ENCODE data around the gene NCF2. TPM values are rescaled to one million over a fixed set of nuclear protein-coding genes. Genes with fewer than 3 reads are reported as not detected.
"Not testable (repeated sequence)": the region's sequence is repeated elsewhere in the genome, so short reads cannot be mapped to it uniquely, and the experiment has no call there.

Gene NCF2
- total RNA-seq, 2 experiments from 2014 or later: 14.0 to 14.3 TPM

DNA sequence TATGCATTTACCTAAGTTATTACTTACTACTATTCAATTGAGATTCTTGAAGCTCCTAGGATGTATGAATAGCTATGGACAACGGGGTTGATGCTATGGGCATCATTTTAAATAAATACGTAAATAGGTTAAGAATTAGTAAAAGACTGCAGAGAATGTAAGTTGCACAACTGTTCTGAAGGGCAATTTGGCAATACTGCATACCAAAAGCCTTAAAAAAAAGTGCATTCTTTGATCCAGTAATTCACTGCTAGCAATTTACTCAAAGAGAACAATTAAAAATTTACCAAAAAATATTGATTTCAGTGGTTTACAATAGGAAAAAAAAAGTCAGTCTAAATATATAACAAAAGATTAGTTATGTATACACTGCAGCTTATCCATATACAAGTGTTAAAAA, 41.9 kb upstream of the NCF2 start:
- H3K36me3 Mint-ChIP-seq (ENCODE audit: low read depth): peaks cover 34% of the 10 kb centered on the region

DNA sequence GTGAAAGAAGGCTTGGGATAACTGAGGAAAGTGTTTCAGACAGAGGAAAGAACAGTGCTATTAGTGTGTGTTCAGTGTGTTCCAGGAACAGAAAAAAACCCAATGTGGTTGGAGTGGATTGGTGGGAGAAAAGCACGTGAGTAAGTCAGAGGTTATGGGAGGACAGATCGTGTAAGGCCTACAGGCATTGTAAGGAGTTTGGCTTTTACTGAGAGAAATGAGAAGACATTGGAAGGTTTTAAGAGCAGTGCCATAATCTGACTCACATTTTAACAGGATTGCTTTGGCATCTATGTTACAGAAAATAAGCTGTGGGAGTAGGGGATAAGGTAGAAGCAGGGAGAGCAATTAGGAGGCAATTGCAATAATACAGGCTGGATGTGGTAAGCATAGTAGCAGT, 40.5 kb upstream of the NCF2 start:
- Mint-ChIP-seq H3K27me3 (ENCODE audit: low read depth) (no peaks in the 10 kb centered on the region), H3K36me3 (ENCODE audit: low read depth) (peaks cover 37% of the 10 kb centered on the region), H3K9me3 (no peaks in the 10 kb centered on the region), H3K4me3 (peak overlapping the region; percentile 30), H3K4me1 (ENCODE audit: low read depth) (peaks cover 35% of the 10 kb centered on the region), H3K27ac (peak overlapping the region; percentile 54)
- CTCF ChIA-PET: interaction anchor here (2.0 to 2.1 kb wide), 2 partner anchors 25 to 55 kb away, joined by 5 to 12 read pairs; no protein-coding TSS in a partner anchor
- peak; percentile 8 for DNase-seq
- intact Hi-C loops (cut with micrococcal nuclease): loop anchor here (10.0 kb wide), 1 partner anchor 1414 kb away; the partner anchor contains the start of gene RNF2

More for the DNA sequence above, 41.9 kb upstream of the NCF2 start:
- DNase-seq: no peak
- intact Hi-C loops (cut with micrococcal nuclease): loop anchor here (10.0 kb wide), 1 partner anchor 1413 kb away; the partner anchor contains the start of gene RNF2
- H3K9me3 Mint-ChIP-seq: no peaks in the 10 kb centered on the region
- no peak overlapping the region for H3K4me3 Mint-ChIP-seq
- no peak overlapping the region for H3K27ac Mint-ChIP-seq
- CTCF ChIA-PET: interaction anchor here (2.1 to 4.4 kb wide), 2 partner anchors 22 to 53 kb away, joined by 12 to 43 read pairs; partner anchors contain the start of gene APOBEC4
- H3K27me3 Mint-ChIP-seq (ENCODE audit: low read depth): no peaks in the 10 kb centered on the region
- H3K4me1 Mint-ChIP-seq (ENCODE audit: low read depth): peaks cover 43% of the 10 kb centered on the region

DNA sequence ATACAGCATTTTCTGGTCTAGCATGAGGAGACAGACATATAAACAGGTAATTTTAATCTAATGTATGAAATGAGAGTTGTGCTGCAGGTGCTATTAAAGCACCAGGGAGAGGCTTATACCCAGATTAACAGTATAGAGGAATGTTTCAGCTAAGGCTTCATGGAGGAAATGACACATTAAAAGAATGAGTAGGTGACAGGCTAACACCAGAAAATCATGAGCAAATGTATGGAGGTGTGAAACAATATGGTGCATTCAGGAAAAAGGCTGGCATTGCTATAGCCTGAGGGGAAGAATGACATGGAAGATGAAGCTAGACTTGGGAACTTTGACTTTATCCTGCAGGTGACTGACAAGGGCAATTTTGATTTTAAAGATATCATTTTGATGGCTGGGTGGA, 38.3 kb upstream of the NCF2 start:
- H3K27me3 Mint-ChIP-seq (ENCODE audit: low read depth): no peaks in the 10 kb centered on the region
- intact Hi-C loops (cut with micrococcal nuclease): no loop called here
- H3K9me3 Mint-ChIP-seq: no peaks in the 10 kb centered on the region
- H3K4me3 Mint-ChIP-seq: no peak overlapping the region
- H3K36me3 Mint-ChIP-seq (ENCODE audit: low read depth): peaks cover 38% of the 10 kb centered on the region
- peaks cover 36% of the 10 kb centered on the region for H3K4me1 Mint-ChIP-seq (ENCODE audit: low read depth)
- DNase-seq: no peak
- CTCF ChIA-PET: interaction anchor here (0.5 to 1.8 kb wide), 9 partner anchors 17 to 1123 kb away, joined by 3 to 7 read pairs (median 4); no protein-coding TSS in a partner anchor
- peak overlapping the region; percentile 25 for H3K27ac Mint-ChIP-seq

DNA sequence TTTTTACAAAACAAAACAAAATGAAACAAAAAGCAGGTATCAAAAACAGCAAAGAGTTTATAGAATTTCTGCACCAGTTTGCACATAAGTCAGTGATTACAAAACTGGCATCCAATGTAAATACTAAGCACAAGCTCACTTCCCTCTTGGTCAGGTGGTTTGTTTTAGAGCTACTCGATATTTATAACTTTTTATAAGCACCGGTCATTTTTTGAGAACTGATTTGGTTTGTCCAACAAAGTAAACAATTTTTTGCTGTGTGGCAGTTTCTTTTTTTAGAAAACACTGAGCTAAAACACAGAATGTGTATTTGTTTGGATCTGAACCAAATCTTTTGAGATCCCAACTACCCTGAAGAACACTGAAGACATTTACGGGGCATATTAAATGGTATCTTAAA, 36.0 kb upstream of the NCF2 start:
- intact Hi-C loops (cut with micrococcal nuclease); H3K4me3 Mint-ChIP-seq; DNase-seq; H3K9me3 Mint-ChIP-seq; H3K27me3 Mint-ChIP-seq (ENCODE audit: low read depth): not testable (repeated sequence)
- CTCF ChIA-PET: interaction anchor here (0.6 to 1.5 kb wide), 4 partner anchors 8 to 118 kb away, joined by 3 read pairs; no protein-coding TSS in a partner anchor
- Mint-ChIP-seq H3K36me3 (ENCODE audit: low read depth) (peaks cover 34% of the 10 kb centered on the region), H3K4me1 (ENCODE audit: low read depth) (peaks cover 36% of the 10 kb centered on the region), H3K27ac (peak overlapping the region; percentile 58)

DNA sequence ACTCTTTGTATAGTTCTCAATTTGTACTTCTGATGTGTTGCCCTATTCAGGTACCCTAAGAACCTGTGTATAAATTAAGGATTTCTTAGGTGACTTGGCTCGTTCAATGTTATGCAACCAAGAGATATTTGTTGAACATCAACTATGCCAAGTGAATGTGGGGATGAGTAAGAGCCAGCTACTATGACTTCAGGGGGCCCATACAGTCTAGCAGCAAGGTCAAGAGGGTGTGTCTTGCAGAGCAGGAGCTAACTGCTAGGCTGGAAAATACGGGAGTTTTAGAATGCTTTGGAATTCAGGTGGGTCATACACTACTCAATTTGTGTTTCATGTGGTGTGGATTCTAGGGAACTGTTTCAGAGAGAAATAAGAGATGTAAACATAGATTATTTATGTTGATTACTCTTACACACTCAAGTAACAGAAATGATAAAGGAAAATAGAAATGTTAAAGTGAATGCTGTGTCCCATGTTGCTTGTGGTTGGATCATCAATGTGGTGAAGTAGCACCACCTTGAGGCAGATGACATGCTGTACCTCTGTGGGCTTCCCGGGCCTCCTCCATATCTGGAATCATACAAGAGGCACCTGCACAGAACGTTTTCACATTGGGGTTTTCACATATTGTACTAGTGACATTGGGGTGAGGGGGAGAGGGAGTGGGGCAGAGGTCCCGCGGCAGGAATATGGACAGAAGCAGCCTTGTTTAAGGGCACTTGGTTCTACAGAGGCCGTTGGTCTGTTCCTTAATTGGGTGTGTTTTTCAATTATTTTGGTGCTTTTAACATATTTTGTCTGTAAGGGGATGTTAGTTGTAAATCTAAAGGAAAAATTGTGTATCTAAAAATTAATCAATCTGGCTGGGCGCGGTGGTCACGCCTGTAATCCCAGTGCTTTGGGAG, 32.9 kb upstream of the NCF2 start:
- H3K36me3 Mint-ChIP-seq (ENCODE audit: low read depth): peaks cover 13% of the 10 kb centered on the region

DNA sequence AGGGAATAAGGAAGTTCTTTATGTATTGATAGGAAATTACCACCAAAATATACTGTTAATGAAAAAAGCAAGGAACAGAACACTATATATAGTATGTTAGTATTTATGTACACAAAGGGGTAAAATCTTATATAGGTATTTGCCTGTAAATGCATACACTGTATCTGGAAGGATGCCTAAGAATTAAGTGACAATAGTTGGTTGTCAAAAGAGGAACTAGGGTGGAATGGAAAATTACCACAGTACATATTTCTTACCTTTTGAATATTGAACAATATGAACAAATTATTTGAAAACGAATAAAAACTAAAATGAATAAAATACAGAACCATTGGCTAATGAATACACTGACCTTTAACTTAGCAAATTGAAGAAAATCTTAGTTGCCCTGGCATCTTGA, 31.8 kb upstream of the NCF2 start:
- Mint-ChIP-seq H3K4me1 (ENCODE audit: low read depth) (peaks cover 9% of the 10 kb centered on the region), H3K4me3 (no peak overlapping the region), H3K9me3 (no peaks in the 10 kb centered on the region), H3K36me3 (ENCODE audit: low read depth) (peaks cover 12% of the 10 kb centered on the region), H3K27ac (no peak overlapping the region), H3K27me3 (ENCODE audit: low read depth) (no peaks in the 10 kb centered on the region)
- no peak for DNase-seq
- intact Hi-C loops (cut with micrococcal nuclease): loop anchor here (2.0 kb wide), 1 partner anchor 31 kb away; the partner anchor contains the start of gene NCF2
- CTCF ChIA-PET: no interaction called here

More for the DNA sequence above, 32.9 kb upstream of the NCF2 start:
- intact Hi-C loops (cut with micrococcal nuclease): loop anchor here (1.0 to 2.0 kb wide), 6 partner anchors 32 to 661 kb away; partner anchors contain the start of gene NCF2
- peak overlapping the region; percentile 37 for H3K27ac Mint-ChIP-seq
- no peaks in the 10 kb centered on the region for H3K9me3 Mint-ChIP-seq
- H3K4me3 Mint-ChIP-seq: no peak overlapping the region
- CTCF ChIA-PET: interaction anchor here (0.5 to 0.9 kb wide), 3 partner anchors 25 to 221 kb away, joined by 4 read pairs; no protein-coding TSS in a partner anchor
- peaks cover 14% of the 10 kb centered on the region for H3K4me1 Mint-ChIP-seq (ENCODE audit: low read depth)
- no peaks in the 10 kb centered on the region for H3K27me3 Mint-ChIP-seq (ENCODE audit: low read depth)
- DNase-seq: peak; percentile 78

DNA sequence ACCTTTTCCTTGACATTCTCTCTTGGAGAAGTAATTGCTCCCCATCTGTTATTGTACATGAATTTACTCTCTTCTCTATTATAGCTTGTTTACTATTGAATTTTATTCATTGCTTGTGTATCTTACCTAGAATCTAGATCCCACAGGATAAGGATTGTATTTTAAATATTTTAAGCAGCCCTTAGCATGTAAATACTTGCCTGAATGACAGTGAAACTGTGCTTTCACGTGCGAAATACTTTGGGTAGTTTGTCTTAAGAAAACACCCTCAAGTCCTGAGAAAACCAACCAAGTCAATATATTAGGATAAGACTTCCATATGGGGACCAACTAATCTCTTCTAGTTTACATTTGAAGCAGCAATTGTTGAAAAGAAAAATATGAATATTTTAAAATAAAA, 30.1 kb upstream of the NCF2 start:
- DNase-seq: no peak
- Mint-ChIP-seq H3K27ac (no peak overlapping the region), H3K4me1 (ENCODE audit: low read depth) (peaks cover 8% of the 10 kb centered on the region), H3K36me3 (ENCODE audit: low read depth) (peaks cover 9% of the 10 kb centered on the region), H3K27me3 (ENCODE audit: low read depth) (no peaks in the 10 kb centered on the region), H3K9me3 (no peaks in the 10 kb centered on the region), H3K4me3 (no peak overlapping the region)
- intact Hi-C loops (cut with micrococcal nuclease): no loop called here
- CTCF ChIA-PET: no interaction called here

DNA sequence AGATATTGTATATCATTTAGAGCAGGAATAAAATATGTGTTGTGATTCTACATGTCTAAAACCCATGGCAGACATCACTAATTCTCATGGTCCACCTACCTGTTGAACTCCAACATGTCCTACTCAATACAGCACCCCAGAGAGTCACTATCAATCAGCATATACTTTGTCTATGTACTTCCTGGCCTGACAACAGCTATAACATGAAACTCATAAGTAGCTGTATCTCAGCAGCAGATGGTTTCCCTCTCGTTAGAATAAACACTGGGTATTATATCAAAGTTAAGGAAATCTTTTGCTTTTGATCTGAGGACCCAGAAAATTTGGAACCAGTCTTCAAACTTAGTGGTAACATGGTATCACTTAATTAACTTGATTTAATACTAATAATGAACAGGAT, 29.5 kb upstream of the NCF2 start:
- CTCF ChIA-PET: no interaction called here
- no peak for DNase-seq
- Mint-ChIP-seq H3K27ac (no peak overlapping the region), H3K36me3 (ENCODE audit: low read depth) (peaks cover 8% of the 10 kb centered on the region), H3K9me3 (no peaks in the 10 kb centered on the region), H3K27me3 (ENCODE audit: low read depth) (no peaks in the 10 kb centered on the region), H3K4me3 (no peak overlapping the region), H3K4me1 (ENCODE audit: low read depth) (peaks cover 8% of the 10 kb centered on the region)
- intact Hi-C loops (cut with micrococcal nuclease): no loop called here

DNA sequence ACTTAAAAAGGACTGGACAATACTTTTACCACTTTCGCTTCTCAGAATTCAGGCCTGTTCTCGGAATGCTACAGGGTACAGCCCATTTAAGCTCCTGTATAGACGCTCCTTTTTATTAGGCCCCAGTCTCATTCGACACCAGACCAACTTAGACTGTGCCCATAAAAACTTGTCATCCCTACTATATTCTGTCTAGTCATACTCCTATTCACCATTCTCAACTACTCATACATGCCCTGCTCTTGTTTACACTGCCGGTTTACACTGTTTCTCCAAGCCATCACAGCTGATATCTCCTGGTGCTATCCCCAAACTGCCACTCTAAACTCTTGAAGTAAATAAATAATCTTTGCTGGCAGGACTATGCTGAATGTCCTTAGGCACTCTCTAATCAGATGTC, 27.9 kb upstream of the NCF2 start:
- H3K36me3 Mint-ChIP-seq (ENCODE audit: low read depth); H3K27ac Mint-ChIP-seq; intact Hi-C loops (cut with micrococcal nuclease); H3K27me3 Mint-ChIP-seq (ENCODE audit: low read depth); CTCF ChIA-PET; H3K9me3 Mint-ChIP-seq; H3K4me3 Mint-ChIP-seq; H3K4me1 Mint-ChIP-seq (ENCODE audit: low read depth); DNase-seq: not testable (repeated sequence)

DNA sequence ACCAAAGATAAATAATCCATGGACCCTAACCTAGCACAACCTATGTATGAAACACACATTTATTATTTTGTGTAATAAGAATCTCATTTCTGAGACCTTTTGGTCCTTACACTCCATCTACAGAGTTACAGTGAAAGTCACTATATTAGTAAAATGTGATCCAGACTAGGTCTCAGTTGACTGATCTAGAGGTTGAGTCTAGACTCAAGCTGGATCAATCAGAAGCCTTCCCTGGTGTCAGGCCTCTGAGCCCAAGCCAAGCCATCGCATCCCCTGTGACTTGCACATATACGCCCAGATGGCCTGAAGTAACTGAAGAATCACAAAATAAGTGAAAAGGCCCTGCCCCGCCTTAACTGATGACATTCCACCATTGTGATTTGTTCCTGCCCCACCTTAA, 22.7 kb upstream of the NCF2 start:
- H3K36me3 Mint-ChIP-seq (ENCODE audit: low read depth); DNase-seq; H3K27me3 Mint-ChIP-seq (ENCODE audit: low read depth); H3K4me1 Mint-ChIP-seq (ENCODE audit: low read depth); CTCF ChIA-PET; H3K27ac Mint-ChIP-seq; H3K4me3 Mint-ChIP-seq; intact Hi-C loops (cut with micrococcal nuclease); H3K9me3 Mint-ChIP-seq: not testable (repeated sequence)

DNA sequence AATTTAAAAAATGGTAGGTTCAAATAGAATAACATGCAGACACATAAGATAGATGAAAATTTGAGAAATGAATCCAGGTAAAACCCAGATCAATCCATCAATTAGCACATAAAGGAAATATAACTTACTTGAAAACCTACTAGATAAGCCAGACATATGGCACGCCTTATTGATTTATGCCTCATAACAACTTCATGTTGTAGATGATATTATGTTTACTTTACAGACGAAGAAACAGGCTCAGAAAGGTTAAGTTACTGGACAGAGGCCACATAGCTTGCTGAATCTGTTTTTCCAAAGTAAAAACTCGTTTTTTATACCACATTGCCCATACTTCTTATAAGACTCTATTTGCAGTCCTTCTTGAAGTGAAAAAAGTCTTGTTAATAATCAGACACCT, 22.1 kb upstream of the NCF2 start:
- Mint-ChIP-seq H3K4me3 (no peak overlapping the region), H3K36me3 (ENCODE audit: low read depth) (no peaks in the 10 kb centered on the region), H3K27ac (no peak overlapping the region), H3K9me3 (no peaks in the 10 kb centered on the region), H3K27me3 (ENCODE audit: low read depth) (peaks cover 6% of the 10 kb centered on the region), H3K4me1 (ENCODE audit: low read depth) (no peaks in the 10 kb centered on the region)
- intact Hi-C loops (cut with micrococcal nuclease): no loop called here
- CTCF ChIA-PET: no interaction called here
- DNase-seq: no peak

DNA sequence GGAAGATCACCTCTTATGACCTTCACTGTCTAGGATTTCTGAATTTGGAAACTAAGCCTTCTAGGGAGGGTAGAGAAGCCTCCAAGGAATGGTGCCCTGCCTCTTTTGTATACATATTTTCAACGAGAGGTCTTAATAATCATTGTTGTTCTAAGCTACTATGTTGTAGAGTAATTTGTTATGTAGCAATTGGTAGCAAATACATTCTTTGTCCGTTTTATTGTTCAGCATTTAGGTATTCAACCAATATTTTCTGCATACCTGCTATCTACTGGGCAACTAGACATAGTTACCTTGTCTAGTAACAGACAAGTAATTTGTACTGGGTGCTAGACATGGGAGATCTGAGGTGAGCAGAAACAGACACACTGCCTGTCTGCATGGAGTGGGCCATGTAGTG, 20.8 kb upstream of the NCF2 start:
- no peak for DNase-seq
- Mint-ChIP-seq H3K9me3 (no peaks in the 10 kb centered on the region), H3K27ac (no peak overlapping the region), H3K36me3 (ENCODE audit: low read depth) (no peaks in the 10 kb centered on the region), H3K4me1 (ENCODE audit: low read depth) (no peaks in the 10 kb centered on the region), H3K4me3 (no peak overlapping the region), H3K27me3 (ENCODE audit: low read depth) (peaks cover 6% of the 10 kb centered on the region)
- intact Hi-C loops (cut with micrococcal nuclease): no loop called here
- CTCF ChIA-PET: no interaction called here
